Ovary (tissue), 3 donors: ENCODE data around the gene EEF2K.

Experiments
- POLR2A ChIP-seq: fragments of 450-650 bp; IDR thresholded peaks from one replicate; pipeline ENCODE4 v1.6.1; 2017; ENCODE audit warnings: antibody characterized with exemption, mild to moderate bottlenecking, moderate library complexity
- TF ChIP-seq, protein P1 (sequence below), 3 donors: fragments of 450-650 bp in 2 of 3; fragments of 200-600 bp in 1 of 3; IDR thresholded peaks; one replicate each; pipeline versions ENCODE4 v1.5.1 to v1.8.0; 2016 to 2022; ENCODE audit warnings: antibody characterized with exemption in 3 of 3, mild to moderate bottlenecking in 1 of 3
- donor health status: DM: no; HTN: no; CAD: no.

DNA sequence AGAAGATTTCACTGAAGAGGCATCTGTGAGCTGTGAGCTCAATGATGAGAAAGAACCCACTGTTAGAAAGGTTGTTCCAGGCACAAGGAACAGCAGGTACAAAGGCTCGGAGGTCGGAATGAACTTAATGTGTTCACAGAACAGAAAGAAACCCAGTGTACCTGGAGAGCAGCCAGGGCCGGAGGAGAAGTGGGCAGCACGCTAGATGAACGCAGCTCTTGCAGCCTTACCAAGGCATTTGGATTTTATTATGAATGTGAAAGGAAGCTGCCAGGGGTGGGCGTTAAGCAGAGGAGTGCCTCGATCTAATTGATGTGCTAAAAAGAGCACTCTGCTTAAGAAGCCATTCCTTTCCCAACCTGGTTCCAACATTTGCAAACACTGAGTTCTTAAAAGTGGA lies 19.0 kb downstream of the EEF2K start:
- TF ChIP-seq, protein P1, sequence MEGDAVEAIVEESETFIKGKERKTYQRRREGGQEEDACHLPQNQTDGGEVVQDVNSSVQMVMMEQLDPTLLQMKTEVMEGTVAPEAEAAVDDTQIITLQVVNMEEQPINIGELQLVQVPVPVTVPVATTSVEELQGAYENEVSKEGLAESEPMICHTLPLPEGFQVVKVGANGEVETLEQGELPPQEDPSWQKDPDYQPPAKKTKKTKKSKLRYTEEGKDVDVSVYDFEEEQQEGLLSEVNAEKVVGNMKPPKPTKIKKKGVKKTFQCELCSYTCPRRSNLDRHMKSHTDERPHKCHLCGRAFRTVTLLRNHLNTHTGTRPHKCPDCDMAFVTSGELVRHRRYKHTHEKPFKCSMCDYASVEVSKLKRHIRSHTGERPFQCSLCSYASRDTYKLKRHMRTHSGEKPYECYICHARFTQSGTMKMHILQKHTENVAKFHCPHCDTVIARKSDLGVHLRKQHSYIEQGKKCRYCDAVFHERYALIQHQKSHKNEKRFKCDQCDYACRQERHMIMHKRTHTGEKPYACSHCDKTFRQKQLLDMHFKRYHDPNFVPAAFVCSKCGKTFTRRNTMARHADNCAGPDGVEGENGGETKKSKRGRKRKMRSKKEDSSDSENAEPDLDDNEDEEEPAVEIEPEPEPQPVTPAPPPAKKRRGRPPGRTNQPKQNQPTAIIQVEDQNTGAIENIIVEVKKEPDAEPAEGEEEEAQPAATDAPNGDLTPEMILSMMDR (IDR thresholded peaks at IDR 0.05), result no peak
- TF ChIP-seq POLR2A, result no peak
